Liver (tissue), 9 donors: ENCODE results near the gene KRT27. TPM values are rescaled to one million over a fixed set of nuclear protein-coding genes. Genes with fewer than 3 reads are reported as not detected.

ENCODE experiments used
- DNase-seq: peaks from one replicate; pipeline ENCODE4 v3.0.0-alpha.2; 2017; ENCODE audit warnings: low spot score
- H3K27ac ChIP-seq, 2 donors: one replicate each; pipeline ENCODE4 v1.7.0; 2013; ENCODE audit warnings: inconsistent platforms in 2 of 2, low read length in 2 of 2, control low read depth in 1 of 2, low read depth in 1 of 2, mild to moderate bottlenecking in 1 of 2
- H3K27me3 ChIP-seq, 4 donors: one replicate each; pipeline versions ENCODE4 v1.6.1 to v1.7.0; 2013; ENCODE audit warnings: low read length in 3 of 4, inconsistent platforms in 1 of 4, mild to moderate bottlenecking in 1 of 4, moderate library complexity in 1 of 4; ENCODE audit not compliant: control insufficient read depth in 4 of 4, insufficient read depth in 4 of 4
- H3K36me3 ChIP-seq, 4 donors: one replicate each; pipeline versions ENCODE4 v1.6.1 to v1.7.0; 2013; ENCODE audit warnings: low read length in 3 of 4, mild to moderate bottlenecking in 3 of 4, low read depth in 1 of 4, moderate library complexity in 1 of 4; ENCODE audit not compliant: control insufficient read depth in 4 of 4, insufficient read depth in 3 of 4
- H3K4me1 ChIP-seq, 4 donors: one replicate each; pipeline versions ENCODE4 v1.6.1 to v1.7.0; 2013; ENCODE audit warnings: low read length in 3 of 4, mild to moderate bottlenecking in 3 of 4, moderate library complexity in 1 of 4; ENCODE audit not compliant: control insufficient read depth in 4 of 4, insufficient read depth in 4 of 4
- H3K4me3 ChIP-seq, 3 donors: one replicate each; pipeline versions ENCODE4 v1.6.1 to v1.7.0; 2013; ENCODE audit warnings: low read length in 3 of 3, control low read depth in 1 of 3, low read depth in 1 of 3, mild to moderate bottlenecking in 1 of 3
- H3K9ac ChIP-seq, 2 donors: one replicate each; pipeline ENCODE4 v1.7.0; 2013; ENCODE audit warnings: low read length in 2 of 2, mild to moderate bottlenecking in 2 of 2, moderate library complexity in 2 of 2, control low read depth in 1 of 2, low read depth in 1 of 2
- H3K9me3 ChIP-seq, 4 donors: one replicate each; pipeline versions ENCODE4 v1.6.1 to v1.7.0; 2013; ENCODE audit warnings: low read length in 3 of 4; ENCODE audit not compliant: control insufficient read depth in 4 of 4
- ATF3 ChIP-seq: IDR thresholded peaks from 2 replicates; pipeline ENCODE4 v1.6.1; 2016; ENCODE audit warnings: antibody characterized with exemption
- CTCF ChIP-seq: fragments of 150-350 bp; IDR thresholded peaks from 2 replicates; pipeline ENCODE4 v1.5.1; 2017; ENCODE audit warnings: improper control_type of control experiment, low read depth, low read length; ENCODE audit not compliant: missing input control
- EGR1 ChIP-seq, 2 donors: IDR thresholded peaks; 2 replicates each; pipeline ENCODE4 v1.6.1; 2016 to 2018; ENCODE audit warnings: antibody characterized with exemption in 2 of 2, low read depth in 2 of 2
- FOXA2 ChIP-seq: IDR thresholded peaks from 2 replicates; pipeline ENCODE4 v1.6.1; 2016; ENCODE audit warnings: antibody characterized with exemption
- GABPA ChIP-seq, 2 donors: IDR thresholded peaks in 1 of 2; conservative IDR thresholded peaks in 1 of 2; 2 replicates each; pipeline ENCODE4 v1.6.1; 2016; ENCODE audit warnings: antibody characterized with exemption in 2 of 2, mild to moderate bottlenecking in 1 of 2, moderate library complexity in 1 of 2
- HNF4A ChIP-seq, 2 donors: conservative IDR thresholded peaks; 2 replicates each; pipeline ENCODE4 v1.6.1; 2016; ENCODE audit warnings: antibody characterized with exemption in 2 of 2, mild to moderate bottlenecking in 2 of 2
- HNF4G ChIP-seq: IDR thresholded peaks from 2 replicates; pipeline ENCODE4 v1.6.1; 2016; ENCODE audit warnings: antibody characterized with exemption
- JUND ChIP-seq, 2 donors: IDR thresholded peaks; 2 replicates each; pipeline ENCODE4 v1.6.1; 2016; ENCODE audit warnings: antibody characterized with exemption in 2 of 2
- MAX ChIP-seq: IDR thresholded peaks from 2 replicates; pipeline ENCODE4 v1.6.1; 2016; ENCODE audit warnings: antibody characterized with exemption
- NR2F2 ChIP-seq: IDR thresholded peaks from 2 replicates; pipeline ENCODE4 v1.6.1; 2016; ENCODE audit warnings: antibody characterized with exemption
- REST ChIP-seq: IDR thresholded peaks from 2 replicates; pipeline ENCODE4 v1.6.1; 2016; ENCODE audit warnings: antibody characterized with exemption, mild to moderate bottlenecking
- RXRA ChIP-seq, 2 donors: IDR thresholded peaks; 2 replicates each; pipeline ENCODE4 v1.6.1; 2017 to 2018; ENCODE audit warnings: antibody characterized with exemption in 2 of 2, mild to moderate bottlenecking in 1 of 2
- YY1 ChIP-seq: IDR thresholded peaks from 2 replicates; pipeline ENCODE4 v1.6.1; 2016; ENCODE audit warnings: antibody characterized with exemption, mild to moderate bottlenecking
- ZBTB33 ChIP-seq: IDR thresholded peaks from 2 replicates; pipeline ENCODE4 v1.6.1; 2016; ENCODE audit warnings: antibody characterized with exemption
- WGBS: extraction: QIAGEN DNeasy Blood & Tissue Kit; methylation state at CpG from one replicate; pipeline ENCODE4 v1.1.7; 2013; 5-methylcytosine and 5-hydroxymethylcytosine counted together
- polyA plus RNA-seq, 2 donors: library from polyadenylated mRNA; stranded (reverse) in 1 of 2; unstranded in 1 of 2; fragments of 200-250 nt in 1 of 2; fragments of >200 nt in 1 of 2; fragmentation: Nextera tagmentation in 1 of 2; extraction: Ambion mirVana in 1 of 2; gene quantifications; one replicate each; pipeline versions ENCODE4 v1.2.1 to v1.2.3, GENCODE V29; 2013 to 2015
- total RNA-seq, 2 donors: library from RNA; depleted of rRNA; stranded (reverse); fragments of >200 nt; gene quantifications; one replicate each; pipeline ENCODE4 v1.2.3, GENCODE V29; 2014
- donor health status: healthy.
- donor health status: healthy.
- donor health status: healthy.
- donor health status: healthy.
- donor health status: healthy.

The KRT27 gene
- total and polyA plus RNA-seq, 4 donors = not detected

- no peak overlapping the region for H3K27ac ChIP-seq
- no peaks in the 10 kb centered on the region for H3K4me1 ChIP-seq
- no peaks in the 10 kb centered on the region for H3K36me3 ChIP-seq
- no peaks in the 10 kb centered on the region for H3K27me3 ChIP-seq
- no peak for TF ChIP-seq JUND (IDR thresholded peaks at IDR 0.05)
- TF ChIP-seq ZBTB33 = no peak
- TF ChIP-seq CTCF = no peak
- no peak for TF ChIP-seq GABPA (IDR thresholded peaks at IDR 0.05 in 1 of 2, conservative IDR thresholded peaks at IDR 0.05 in 1 of 2)
- no peak for TF ChIP-seq HNF4A (conservative IDR thresholded peaks at IDR 0.05)
- TF ChIP-seq ATF3 = no peak
- no peak for TF ChIP-seq REST
- TF ChIP-seq NR2F2 = no peak
- TF ChIP-seq YY1 = no peak
- TF ChIP-seq EGR1 (IDR thresholded peaks at IDR 0.05; ENCODE audit: low read depth in 2 of 2) = no peak
- no peak for TF ChIP-seq RXRA (IDR thresholded peaks at IDR 0.05)
- TF ChIP-seq FOXA2 = no peak
- TF ChIP-seq HNF4G = no peak
- no peaks in the 10 kb centered on the region for H3K9me3 ChIP-seq
- 87% methylated on average over 7 of the region's 7 CpGs for WGBS
- H3K4me3 ChIP-seq = no peak overlapping the region
- no peak overlapping the region for H3K9ac ChIP-seq
- no peak for DNase-seq
Measured at GRCh38 chr17:40827746-40828453, 45.5 kb upstream of the KRT27 start.

GRCh38 chr17:40825599-40825998 is 43.2 kb upstream of the KRT27 start:
- H3K4me3 ChIP-seq = no peak overlapping the region
- no peaks in the 10 kb centered on the region for H3K9me3 ChIP-seq
- no peak overlapping the region for H3K27ac ChIP-seq
- no peaks in the 10 kb centered on the region for H3K36me3 ChIP-seq
- H3K27me3 ChIP-seq = no peaks in the 10 kb centered on the region
- H3K9ac ChIP-seq = no peak overlapping the region
- TF ChIP-seq NR2F2 (no peak), MAX (no peak), EGR1 (IDR thresholded peaks at IDR 0.05; ENCODE audit: low read depth in 2 of 2) (no peak)
- no peak for DNase-seq
- no peaks in the 10 kb centered on the region for H3K4me1 ChIP-seq
- 95% methylated on average over 2 of the region's 2 CpGs for WGBS
